Lower leg skin (tissue), 3 donors: ENCODE results near the gene P2RY8.

Experiments used
- POLR2A ChIP-seq, 2 donors: fragments of 450-650 bp; IDR thresholded peaks; one replicate each; pipeline ENCODE4 v1.6.1; 2016 to 2017; ENCODE audit warnings: antibody characterized with exemption in 2 of 2, mild to moderate bottlenecking in 1 of 2, moderate library complexity in 1 of 2
- TF ChIP-seq, protein P1 (sequence below), 3 donors: fragments of 450-650 bp; IDR thresholded peaks; one replicate each; pipeline ENCODE4 v1.5.1; 2016; ENCODE audit warnings: antibody characterized with exemption in 3 of 3, mild to moderate bottlenecking in 3 of 3, moderate library complexity in 2 of 3

DNA sequence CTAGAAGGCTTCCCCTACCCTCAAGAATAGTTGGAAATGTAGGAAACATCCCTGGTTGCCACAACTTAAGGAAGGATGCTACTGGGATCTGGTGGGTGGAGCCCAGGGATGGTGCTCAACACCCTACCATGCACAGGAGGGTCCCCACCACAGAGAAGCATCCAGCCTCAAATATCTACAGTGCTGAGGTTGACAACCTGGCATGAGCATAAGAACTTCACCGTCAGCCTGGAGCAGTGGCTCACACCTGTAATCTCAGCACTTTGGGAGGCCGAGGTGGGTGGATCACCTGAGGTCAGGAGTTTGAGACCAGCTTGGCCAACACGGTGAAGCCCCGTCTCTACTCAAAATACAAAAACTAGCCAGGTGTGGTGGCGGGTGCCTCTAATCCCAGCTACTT is 60.3 kb downstream of the P2RY8 start:
- TF ChIP-seq, protein P1, sequence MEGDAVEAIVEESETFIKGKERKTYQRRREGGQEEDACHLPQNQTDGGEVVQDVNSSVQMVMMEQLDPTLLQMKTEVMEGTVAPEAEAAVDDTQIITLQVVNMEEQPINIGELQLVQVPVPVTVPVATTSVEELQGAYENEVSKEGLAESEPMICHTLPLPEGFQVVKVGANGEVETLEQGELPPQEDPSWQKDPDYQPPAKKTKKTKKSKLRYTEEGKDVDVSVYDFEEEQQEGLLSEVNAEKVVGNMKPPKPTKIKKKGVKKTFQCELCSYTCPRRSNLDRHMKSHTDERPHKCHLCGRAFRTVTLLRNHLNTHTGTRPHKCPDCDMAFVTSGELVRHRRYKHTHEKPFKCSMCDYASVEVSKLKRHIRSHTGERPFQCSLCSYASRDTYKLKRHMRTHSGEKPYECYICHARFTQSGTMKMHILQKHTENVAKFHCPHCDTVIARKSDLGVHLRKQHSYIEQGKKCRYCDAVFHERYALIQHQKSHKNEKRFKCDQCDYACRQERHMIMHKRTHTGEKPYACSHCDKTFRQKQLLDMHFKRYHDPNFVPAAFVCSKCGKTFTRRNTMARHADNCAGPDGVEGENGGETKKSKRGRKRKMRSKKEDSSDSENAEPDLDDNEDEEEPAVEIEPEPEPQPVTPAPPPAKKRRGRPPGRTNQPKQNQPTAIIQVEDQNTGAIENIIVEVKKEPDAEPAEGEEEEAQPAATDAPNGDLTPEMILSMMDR (IDR thresholded peaks at IDR 0.05), result no peak
- no peak for TF ChIP-seq POLR2A (IDR thresholded peaks at IDR 0.05)
